Ishikawa (cell line): ENCODE data around the gene FER.

Source experiments
- CEBPB ChIP-seq: IDR thresholded peaks from 2 replicates; pipeline ENCODE4 v1.6.1; 2012
- CREB1 ChIP-seq: IDR thresholded peaks from 2 replicates; pipeline ENCODE4 v1.6.1; 2012; ENCODE audit warnings: low read depth
- EGR1 ChIP-seq: IDR thresholded peaks from 2 replicates; pipeline ENCODE4 v1.6.1; 2012
- EP300 ChIP-seq: IDR thresholded peaks from 2 replicates; pipeline ENCODE4 v1.6.1; 2012; ENCODE audit warnings: borderline replicate concordance
- FOXM1 ChIP-seq: IDR thresholded peaks from 2 replicates; pipeline ENCODE4 v1.6.1; 2012; ENCODE audit warnings: low read depth, borderline replicate concordance
- MAX ChIP-seq: IDR thresholded peaks from 2 replicates; pipeline ENCODE4 v1.6.1; 2012
- NFIC ChIP-seq: IDR thresholded peaks from 2 replicates; pipeline ENCODE4 v1.6.1; 2012
- RAD21 ChIP-seq: IDR thresholded peaks from 2 replicates; pipeline ENCODE4 v1.6.1; 2012; ENCODE audit warnings: low read depth
- REST ChIP-seq: IDR thresholded peaks from 2 replicates; pipeline ENCODE4 v1.6.1; 2012; ENCODE audit warnings: low read depth, mild to moderate bottlenecking
- TAF1 ChIP-seq: IDR thresholded peaks from 2 replicates; pipeline ENCODE4 v1.6.1; 2012; ENCODE audit warnings: low read depth, mild to moderate bottlenecking
- TCF12 ChIP-seq: IDR thresholded peaks from 2 replicates; pipeline ENCODE4 v1.6.1; 2012; ENCODE audit warnings: low read depth
- TEAD4 ChIP-seq: IDR thresholded peaks from 2 replicates; pipeline ENCODE4 v1.6.1; 2012
- USF1 ChIP-seq: IDR thresholded peaks from 2 replicates; pipeline ENCODE4 v1.6.1; 2012
- YY1 ChIP-seq: IDR thresholded peaks from 2 replicates; pipeline ENCODE4 v1.6.1; 2012; ENCODE audit warnings: low read depth
- ZBTB7A ChIP-seq: IDR thresholded peaks from 2 replicates; pipeline ENCODE4 v1.6.1; 2012; ENCODE audit warnings: low read depth

The FER gene

GRCh38 chr5:109099081-109099480 lies 351.4 kb downstream of the FER start:
- TF ChIP-seq RAD21 (no peak), NFIC (no peak), REST (no peak), TAF1 (no peak), USF1 (no peak)

- no peak for TF ChIP-seq YY1
- no peak for TF ChIP-seq ZBTB7A
- no peak for TF ChIP-seq USF1
- TF ChIP-seq FOXM1, result no peak
- TF ChIP-seq EGR1, result no peak
- no peak for TF ChIP-seq CEBPB
- no peak for TF ChIP-seq EP300
- no peak for TF ChIP-seq TEAD4
These were observed 353.3 kb downstream of the FER start for GRCh38 chr5:109100971-109101370.

GRCh38 chr5:109102096-109102690 lies 354.5 kb downstream of the FER start:
- TF ChIP-seq RAD21 (no peak), CREB1 (no peak), USF1 (no peak), TCF12 (no peak), EGR1 (no peak), MAX (no peak), YY1 (no peak), EP300 (no peak), TEAD4 (no peak), REST (no peak), ZBTB7A (no peak), TAF1 (no peak), CEBPB (no peak)

GRCh38 chr5:109105631-109106267 lies 358.1 kb downstream of the FER start:
- TF ChIP-seq FOXM1 (no peak), CREB1 (no peak), NFIC (peak; percentile 28; the same call in 1 of the 2 replicates), TAF1 (no peak), YY1 (no peak), REST (no peak), EGR1 (no peak), ZBTB7A (no peak), EP300 (no peak), MAX (0 out of 2 replicates have a peak, but pooled peaks have one; percentile 21)
